Natural killer cell treated with Interleukin-12 subunit alpha and Interleukin-12 subunit beta and Interleukin-15 and Interleukin-18, amount 100 ng/mL, for 72 hours (primary cell): Measurements from ENCODE around the gene TMEM236. TPM values are rescaled to one million over a fixed set of nuclear protein-coding genes. Genes with fewer than 3 reads are reported as not detected.

Source experiments
- ATAC-seq, 2 donors: fragments of 150-1000 bp; cut with Tn5 transposase in 1 of 2; sonication (Bioruptor Pico), chemical (Tn5 transposase) in 1 of 2; 2 replicates each; pipeline ENCODE4 v1.10.0; 2021
- DNase-seq: peaks from one replicate; pipeline ENCODE4 v3.0.0; 2022; ENCODE audit warnings: low spot score
- H3K27ac Mint-ChIP-seq, 2 donors: 1 replicate in 1 of 2; 2 replicates in 1 of 2; pipeline ENCODE4 v1.8.0; 2022; ENCODE audit warnings: mixed read lengths in 2 of 2, mild to moderate bottlenecking in 1 of 2, moderate library complexity in 1 of 2
- H3K27me3 Mint-ChIP-seq, 2 donors: 1 replicate in 1 of 2; 2 replicates in 1 of 2; pipeline ENCODE4 v1.8.0; 2022; ENCODE audit warnings: mixed read lengths in 2 of 2
- H3K36me3 Mint-ChIP-seq: one replicate; pipeline ENCODE4 v1.8.0; 2022; ENCODE audit warnings: mixed read lengths
- H3K4me1 Mint-ChIP-seq, 2 donors: 1 replicate in 1 of 2; 2 replicates in 1 of 2; pipeline ENCODE4 v1.8.0; 2022; ENCODE audit warnings: low read depth in 2 of 2, mixed read lengths in 2 of 2, mild to moderate bottlenecking in 1 of 2
- H3K4me3 Mint-ChIP-seq: one replicate; pipeline ENCODE4 v1.8.0; 2022; ENCODE audit warnings: mixed read lengths
- H3K9me3 Mint-ChIP-seq: 2 replicates; pipeline ENCODE4 v1.8.0; 2022; ENCODE audit warnings: mixed read lengths
- total RNA-seq, 2 donors: library from RNA; stranded (reverse); gene quantifications; one replicate each; pipeline ENCODE4 v1.2.3, GENCODE V29; 2022

Gene TMEM236
- total RNA-seq, 2 donors from 2014 or later = 0.10 to 0.11 TPM

GRCh38 chr10:17784688-17785087 lies 32.7 kb downstream of the TMEM236 start:
- Mint-ChIP-seq H3K27ac (no peak overlapping the region), H3K36me3 (no peaks in the 10 kb centered on the region), H3K27me3 (peaks cover 2 to 7% of the 10 kb centered on the region in 2 donors), H3K4me1 (peaks cover 0 to 5% of the 10 kb centered on the region in 2 donors), H3K4me3 (no peak overlapping the region), H3K9me3 (no peaks in the 10 kb centered on the region)
- no peak for DNase-seq
- ATAC-seq = no peak

GRCh38 chr10:17785276-17785930 lies 33.4 kb downstream of the TMEM236 start:
- no peaks in the 10 kb centered on the region for H3K9me3 Mint-ChIP-seq
- no peak overlapping the region for H3K4me3 Mint-ChIP-seq
- peaks cover 0 to 5% of the 10 kb centered on the region in 2 donors for H3K4me1 Mint-ChIP-seq
- H3K27ac Mint-ChIP-seq = no peak overlapping the region
- peaks cover 0 to 7% of the 10 kb centered on the region in 2 donors for H3K27me3 Mint-ChIP-seq
- H3K36me3 Mint-ChIP-seq = no peaks in the 10 kb centered on the region
- DNase-seq (no peak), ATAC-seq (no peak)

- ATAC-seq = peak in 1 of 2 donors; percentile 46
- Mint-ChIP-seq H3K9me3 (no peaks in the 10 kb centered on the region), H3K27me3 (peaks cover 0 to 7% of the 10 kb centered on the region in 2 donors), H3K4me1 (peaks cover 0 to 8% of the 10 kb centered on the region in 2 donors), H3K27ac (no peak overlapping the region), H3K36me3 (no peaks in the 10 kb centered on the region), H3K4me3 (no peak overlapping the region)
- no peak for DNase-seq
Observed at GRCh38 chr10:17787087-17787961, 35.3 kb downstream of the TMEM236 start.

- Mint-ChIP-seq H3K4me1 (peaks cover 0 to 7% of the 10 kb centered on the region in 2 donors), H3K27me3 (peaks cover 0 to 7% of the 10 kb centered on the region in 2 donors), H3K27ac (no peak overlapping the region), H3K36me3 (no peaks in the 10 kb centered on the region), H3K4me3 (no peak overlapping the region), H3K9me3 (no peaks in the 10 kb centered on the region)
- ATAC-seq (no peak), DNase-seq (no peak)
Observed at GRCh38 chr10:17788646-17789045, 36.6 kb downstream of the TMEM236 start.

GRCh38 chr10:17789396-17789795 lies 37.4 kb downstream of the TMEM236 start:
- ATAC-seq (no peak), DNase-seq (no peak)
- H3K27me3 Mint-ChIP-seq = peaks cover 0 to 6% of the 10 kb centered on the region in 2 donors
- no peak overlapping the region for H3K27ac Mint-ChIP-seq
- peaks cover 0 to 7% of the 10 kb centered on the region in 2 donors for H3K4me1 Mint-ChIP-seq
- H3K9me3 Mint-ChIP-seq = no peaks in the 10 kb centered on the region
- no peaks in the 10 kb centered on the region for H3K36me3 Mint-ChIP-seq
- no peak overlapping the region for H3K4me3 Mint-ChIP-seq

- no peak overlapping the region for H3K4me3 Mint-ChIP-seq
- H3K36me3 Mint-ChIP-seq = no peaks in the 10 kb centered on the region
- H3K4me1 Mint-ChIP-seq = peaks cover 0 to 7% of the 10 kb centered on the region in 2 donors
Observed at GRCh38 chr10:17790651-17791050, 38.6 kb downstream of the TMEM236 start.

GRCh38 chr10:17792991-17793390 lies 41.0 kb downstream of the TMEM236 start:
- H3K9me3 Mint-ChIP-seq = no peaks in the 10 kb centered on the region
- H3K4me1 Mint-ChIP-seq = peaks cover 0 to 7% of the 10 kb centered on the region in 2 donors
- no peak for DNase-seq
- no peak overlapping the region for H3K27ac Mint-ChIP-seq
- no peaks in the 10 kb centered on the region for H3K36me3 Mint-ChIP-seq
- H3K4me3 Mint-ChIP-seq = no peak overlapping the region
- ATAC-seq = no peak
- H3K27me3 Mint-ChIP-seq = no peaks in the 10 kb centered on the region

More at GRCh38 chr10:17790651-17791050, 38.6 kb downstream of the TMEM236 start:
- ATAC-seq = no peak
- H3K9me3 Mint-ChIP-seq = no peaks in the 10 kb centered on the region
- H3K27me3 Mint-ChIP-seq = no peaks in the 10 kb centered on the region
- no peak for DNase-seq
- no peak overlapping the region for H3K27ac Mint-ChIP-seq

- no peaks in the 10 kb centered on the region for H3K27me3 Mint-ChIP-seq
- no peaks in the 10 kb centered on the region for H3K36me3 Mint-ChIP-seq
- no peak for DNase-seq
- H3K4me1 Mint-ChIP-seq = peaks cover 0 to 7% of the 10 kb centered on the region in 2 donors
- no peaks in the 10 kb centered on the region for H3K9me3 Mint-ChIP-seq
- no peak overlapping the region for H3K4me3 Mint-ChIP-seq
- ATAC-seq = no peak
- H3K27ac Mint-ChIP-seq = no peak overlapping the region
Observed at GRCh38 chr10:17793823-17794644, 42.0 kb downstream of the TMEM236 start.

GRCh38 chr10:17795083-17795482 lies 43.1 kb downstream of the TMEM236 start:
- ATAC-seq (no peak), DNase-seq (no peak)
- H3K4me1 Mint-ChIP-seq = peaks cover 0 to 7% of the 10 kb centered on the region in 2 donors

GRCh38 chr10:17795813-17796594 lies 44.0 kb downstream of the TMEM236 start:
- no peak overlapping the region for H3K4me3 Mint-ChIP-seq
- DNase-seq = no peak
- no peaks in the 10 kb centered on the region for H3K9me3 Mint-ChIP-seq
- H3K36me3 Mint-ChIP-seq = no peaks in the 10 kb centered on the region
- peaks cover 0 to 7% of the 10 kb centered on the region in 2 donors for H3K4me1 Mint-ChIP-seq
- no peak overlapping the region for H3K27ac Mint-ChIP-seq
- H3K27me3 Mint-ChIP-seq = no peaks in the 10 kb centered on the region
- ATAC-seq = no peak

More at GRCh38 chr10:17795083-17795482, 43.1 kb downstream of the TMEM236 start:
- H3K9me3 Mint-ChIP-seq = no peaks in the 10 kb centered on the region
- no peaks in the 10 kb centered on the region for H3K36me3 Mint-ChIP-seq
- no peaks in the 10 kb centered on the region for H3K27me3 Mint-ChIP-seq
- H3K27ac Mint-ChIP-seq = no peak overlapping the region
- H3K4me3 Mint-ChIP-seq = no peak overlapping the region

- ATAC-seq (no peak), DNase-seq (no peak)
- Mint-ChIP-seq H3K9me3 (no peaks in the 10 kb centered on the region), H3K4me1 (peaks cover 0 to 3% of the 10 kb centered on the region in 2 donors), H3K27me3 (peaks cover 7 to 8% of the 10 kb centered on the region in 2 donors), H3K27ac (no peak overlapping the region), H3K4me3 (no peak overlapping the region), H3K36me3 (no peaks in the 10 kb centered on the region)
Observed at GRCh38 chr10:17801507-17801906, 49.5 kb downstream of the TMEM236 start.

GRCh38 chr10:17802350-17802749 lies 50.3 kb downstream of the TMEM236 start:
- no peak for DNase-seq
- H3K27ac Mint-ChIP-seq = no peak overlapping the region
- H3K4me1 Mint-ChIP-seq = peaks cover 0 to 3% of the 10 kb centered on the region in 2 donors
- peaks cover 8 to 10% of the 10 kb centered on the region in 2 donors for H3K27me3 Mint-ChIP-seq
- H3K36me3 Mint-ChIP-seq = no peaks in the 10 kb centered on the region
- H3K4me3 Mint-ChIP-seq = no peak overlapping the region
- no peaks in the 10 kb centered on the region for H3K9me3 Mint-ChIP-seq
- no peak for ATAC-seq

- no peak for DNase-seq
- H3K4me1 Mint-ChIP-seq = peaks cover 0 to 3% of the 10 kb centered on the region in 2 donors
- peaks cover 8 to 10% of the 10 kb centered on the region in 2 donors for H3K27me3 Mint-ChIP-seq
- no peak overlapping the region for H3K4me3 Mint-ChIP-seq
- H3K36me3 Mint-ChIP-seq = no peaks in the 10 kb centered on the region
- no peak for ATAC-seq
- H3K9me3 Mint-ChIP-seq = no peaks in the 10 kb centered on the region
- peak overlapping the region in 1 of 2 donors; percentile 35 for H3K27ac Mint-ChIP-seq
Observed at GRCh38 chr10:17802976-17803375, 51.0 kb downstream of the TMEM236 start.
